ENCODE data around the gene LACTB. TPM values are rescaled to one million over a fixed set of nuclear protein-coding genes. Genes with fewer than 3 reads are reported as not detected.

Gene LACTB
- total and polyA plus RNA-seq, 10 of the 15 experiments (the other 5 are each of a cell fraction or from before 2014, with no cell fraction given) = 5.0 to 35.3 (median 16.6) TPM

DNA sequence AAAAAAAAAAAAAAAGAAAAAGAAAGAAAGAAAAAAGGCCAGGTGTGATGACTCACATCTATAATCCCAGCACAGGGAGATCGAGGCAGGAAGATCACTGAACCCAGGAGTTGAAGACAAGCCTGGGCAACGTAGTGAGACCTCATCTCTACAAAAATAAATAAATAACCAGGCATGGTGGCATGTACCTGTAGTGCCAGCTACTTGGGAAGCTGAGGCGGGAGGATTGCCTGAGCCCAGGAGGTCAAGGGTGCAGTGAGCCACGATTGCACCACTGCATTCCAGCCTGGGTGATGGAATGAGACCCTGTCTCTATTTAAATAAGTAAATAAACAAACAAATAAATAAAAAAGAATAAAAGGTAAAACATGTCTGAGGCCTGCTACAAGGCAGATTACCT, 39.3 kb upstream of the LACTB start:
- TF ChIP-seq YY1 (IDR thresholded peaks at IDR 0.05; ENCODE audit: low read depth, low read length) (no peak), BHLHE40 (IDR thresholded peaks at IDR 0.05; ENCODE audit: borderline replicate concordance in 1 of 2, low read depth in 2 of 2, low read length in 1 of 2) (no peak), MYC (IDR thresholded peaks at IDR 0.05; ENCODE audit: insufficient read depth, insufficient read length, insufficient replicate concordance, low read length, severe bottlenecking) (no peak), IKZF1 (conservative IDR thresholded peaks at IDR 0.05) (no peak)
- TF ChIP-seq, protein P1, sequence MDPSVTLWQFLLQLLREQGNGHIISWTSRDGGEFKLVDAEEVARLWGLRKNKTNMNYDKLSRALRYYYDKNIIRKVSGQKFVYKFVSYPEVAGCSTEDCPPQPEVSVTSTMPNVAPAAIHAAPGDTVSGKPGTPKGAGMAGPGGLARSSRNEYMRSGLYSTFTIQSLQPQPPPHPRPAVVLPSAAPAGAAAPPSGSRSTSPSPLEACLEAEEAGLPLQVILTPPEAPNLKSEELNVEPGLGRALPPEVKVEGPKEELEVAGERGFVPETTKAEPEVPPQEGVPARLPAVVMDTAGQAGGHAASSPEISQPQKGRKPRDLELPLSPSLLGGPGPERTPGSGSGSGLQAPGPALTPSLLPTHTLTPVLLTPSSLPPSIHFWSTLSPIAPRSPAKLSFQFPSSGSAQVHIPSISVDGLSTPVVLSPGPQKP (IDR thresholded peaks at IDR 0.05; ENCODE audit: low read depth, low read length) = no peak
- Histone ChIP-seq H3K4me3 (no peak overlapping the region), H3K9ac (ENCODE audit: control insufficient read depth, insufficient read depth, low read length) (no peak overlapping the region), H3K4me1 (ENCODE audit: control insufficient read depth, insufficient read depth, low read length) (no peaks in the 10 kb centered on the region), H2AFZ (ENCODE audit: control insufficient read depth, low read depth, low read length) (no peak overlapping the region), H3K27ac (ENCODE audit: control insufficient read depth, insufficient read depth) (no peak overlapping the region), H4K20me1 (ENCODE audit: control insufficient read depth, insufficient read depth) (no peaks in the 10 kb centered on the region; the same call in 1 of the 2 replicates), H3K27me3 (replicated peaks in 1 of 2; ENCODE audit: control insufficient read depth in 2 of 2, insufficient read depth in 2 of 2, low read length in 1 of 2) (no peaks in the 10 kb centered on the region), H3K36me3 (ENCODE audit: control insufficient read depth in 2 of 2, insufficient read depth in 2 of 2, low read length in 1 of 2) (no peaks in the 10 kb centered on the region), H3K9me3 (replicated peaks; ENCODE audit: control insufficient read depth, insufficient read depth, low read length) (no peaks in the 10 kb centered on the region), H3K4me2 (ENCODE audit: control insufficient read depth, insufficient read depth) (no peak overlapping the region), H3K79me2 (ENCODE audit: control insufficient read depth, insufficient read depth, low read length) (no peaks in the 10 kb centered on the region)
- SMC1A ChIA-PET (ENCODE audit: uncharacterized antibody, unreplicated experiment) = interaction anchor here (1.2 kb wide), 1 partner anchor 36 kb away, joined by 4 read pairs; no protein-coding TSS in a partner anchor
- no TSS peak for BruUV-seq (replicated peaks)
- ATAC-seq = no peak
- 26% methylated on average over 4 of the region's 4 CpGs for whole genome bisulfite sequencing (ENCODE audit: insufficient coverage, insufficient replicate concordance, low lambda C conversion rate, missing lambda C conversion rate)
- RAD21 ChIA-PET (ENCODE audit: unreplicated experiment) = no interaction called here
- POLR2A ChIA-PET = interaction anchor here (0.7 kb wide), 2 partner anchors 35 to 1234 kb away, joined by 3 to 6 read pairs; no protein-coding TSS in a partner anchor
- no peak for FAIRE-seq
- in situ Hi-C loops (cut with MboI) (loop anchor here (10.0 kb wide), 1 partner anchor 308 kb away; no protein-coding TSS in a partner anchor), intact Hi-C loops (cut with micrococcal nuclease; ENCODE audit: unreplicated experiment) (no loop called here)
- CTCF ChIA-PET = interaction anchor here (0.7 kb wide), 2 partner anchors 348 to 779 kb away, joined by 3 read pairs; no protein-coding TSS in a partner anchor
- DNase-seq (ENCODE audit: low read depth, low spot score) = no peak

DNA sequence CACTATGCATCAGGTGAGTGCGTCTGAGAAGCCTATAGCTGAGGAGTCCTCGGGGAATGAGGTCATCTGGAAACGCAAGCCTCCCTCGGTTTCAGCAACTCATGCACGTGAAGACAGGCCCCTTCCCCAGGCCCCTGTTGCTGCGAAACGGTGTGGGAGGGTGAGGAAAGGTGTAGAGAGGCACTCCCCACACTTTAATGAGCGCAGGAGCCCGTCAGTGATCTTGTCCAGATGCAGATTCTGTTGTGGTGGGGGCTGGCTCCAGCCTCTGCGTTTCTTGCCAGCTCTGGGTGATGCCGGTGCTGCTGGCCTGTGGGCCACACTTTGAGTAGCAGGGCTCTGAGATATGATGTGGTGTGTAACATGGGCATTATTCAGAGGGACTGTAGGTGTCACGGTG, 38.6 kb upstream of the LACTB start:
- no peak for TF ChIP-seq ZNF217 (IDR thresholded peaks at IDR 0.05)
- no peak for TF ChIP-seq ZBED1 (IDR thresholded peaks at IDR 0.05; ENCODE audit: borderline replicate concordance)
- TF ChIP-seq TCF7 (IDR thresholded peaks at IDR 0.05; ENCODE audit: borderline replicate concordance) = no peak
- TF ChIP-seq KDM1A (IDR thresholded peaks at IDR 0.05; ENCODE audit: borderline replicate concordance) = no peak
- TF ChIP-seq, protein P2, sequence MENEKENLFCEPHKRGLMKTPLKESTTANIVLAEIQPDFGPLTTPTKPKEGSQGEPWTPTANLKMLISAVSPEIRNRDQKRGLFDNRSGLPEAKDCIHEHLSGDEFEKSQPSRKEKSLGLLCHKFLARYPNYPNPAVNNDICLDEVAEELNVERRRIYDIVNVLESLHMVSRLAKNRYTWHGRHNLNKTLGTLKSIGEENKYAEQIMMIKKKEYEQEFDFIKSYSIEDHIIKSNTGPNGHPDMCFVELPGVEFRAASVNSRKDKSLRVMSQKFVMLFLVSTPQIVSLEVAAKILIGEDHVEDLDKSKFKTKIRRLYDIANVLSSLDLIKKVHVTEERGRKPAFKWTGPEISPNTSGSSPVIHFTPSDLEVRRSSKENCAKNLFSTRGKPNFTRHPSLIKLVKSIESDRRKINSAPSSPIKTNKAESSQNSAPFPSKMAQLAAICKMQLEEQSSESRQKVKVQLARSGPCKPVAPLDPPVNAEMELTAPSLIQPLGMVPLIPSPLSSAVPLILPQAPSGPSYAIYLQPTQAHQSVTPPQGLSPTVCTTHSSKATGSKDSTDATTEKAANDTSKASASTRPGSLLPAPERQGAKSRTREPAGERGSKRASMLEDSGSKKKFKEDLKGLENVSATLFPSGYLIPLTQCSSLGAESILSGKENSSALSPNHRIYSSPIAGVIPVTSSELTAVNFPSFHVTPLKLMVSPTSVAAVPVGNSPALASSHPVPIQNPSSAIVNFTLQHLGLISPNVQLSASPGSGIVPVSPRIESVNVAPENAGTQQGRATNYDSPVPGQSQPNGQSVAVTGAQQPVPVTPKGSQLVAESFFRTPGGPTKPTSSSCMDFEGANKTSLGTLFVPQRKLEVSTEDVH (IDR thresholded peaks at IDR 0.05; ENCODE audit: low read depth, partially characterized antibody) = no peak
- no peak for TF ChIP-seq IKZF2 (IDR thresholded peaks at IDR 0.05)
- TF ChIP-seq CHD2 (IDR thresholded peaks at IDR 0.05; ENCODE audit: borderline replicate concordance, low read depth, low read length) = no peak
- CTCF ChIA-PET = interaction anchor here (0.7 to 1.6 kb wide), 2 partner anchors 36 to 348 kb away, joined by 3 to 4 read pairs; no protein-coding TSS in a partner anchor
- POLR2A ChIA-PET = no interaction called here
- no peaks in the 10 kb centered on the region for H3K36me3 ChIP-seq (ENCODE audit: control insufficient read depth in 2 of 2, insufficient read depth in 2 of 2, low read length in 1 of 2)
- SMC1A ChIA-PET (ENCODE audit: uncharacterized antibody, unreplicated experiment) = no interaction called here
- no peaks in the 10 kb centered on the region; the same call in 1 of the 2 replicates for H4K20me1 ChIP-seq (ENCODE audit: control insufficient read depth, insufficient read depth)
- RAD21 ChIA-PET (ENCODE audit: unreplicated experiment) = no interaction called here
- H3K27ac ChIP-seq (ENCODE audit: control insufficient read depth, insufficient read depth) = no peak overlapping the region
- no peaks in the 10 kb centered on the region for H3K79me2 ChIP-seq (ENCODE audit: control insufficient read depth, insufficient read depth, low read length)
- H2AFZ ChIP-seq (ENCODE audit: control insufficient read depth, low read depth, low read length) = no peak overlapping the region
- DNase-seq (ENCODE audit: low read depth, low spot score) = no peak
- H3K9me3 ChIP-seq (replicated peaks; ENCODE audit: control insufficient read depth, insufficient read depth, low read length) = no peaks in the 10 kb centered on the region
- no peak for ATAC-seq
- WGBS (ENCODE audit: insufficient coverage, insufficient replicate concordance, low lambda C conversion rate, missing lambda C conversion rate) = 25% methylated on average over 12 of the region's 12 CpGs
- H3K27me3 ChIP-seq (replicated peaks in 1 of 2; ENCODE audit: control insufficient read depth in 2 of 2, insufficient read depth in 2 of 2, low read length in 1 of 2) = no peaks in the 10 kb centered on the region
- BruUV-seq (replicated peaks) = no TSS peak
- H3K4me3 ChIP-seq = no peak overlapping the region
- in situ Hi-C loops (cut with MboI) (loop anchor here (10.0 kb wide), 1 partner anchor 308 kb away; no protein-coding TSS in a partner anchor), intact Hi-C loops (cut with micrococcal nuclease; ENCODE audit: unreplicated experiment) (no loop called here)
- H3K9ac ChIP-seq (ENCODE audit: control insufficient read depth, insufficient read depth, low read length) = no peak overlapping the region
- FAIRE-seq = no peak
- H3K4me1 ChIP-seq (ENCODE audit: control insufficient read depth, insufficient read depth, low read length) = no peaks in the 10 kb centered on the region
- H3K4me2 ChIP-seq (ENCODE audit: control insufficient read depth, insufficient read depth) = no peak overlapping the region
